Dedifferentiated amniotic fluid mesenchymal stem cell (primary cell): ENCODE results near the gene EBF3.

Experiments
- DNase-seq: peaks from one replicate; pipeline ENCODE4 v3.0.0-alpha.2; 2016; ENCODE audit errors: extremely low spot score

Gene EBF3

DNA sequence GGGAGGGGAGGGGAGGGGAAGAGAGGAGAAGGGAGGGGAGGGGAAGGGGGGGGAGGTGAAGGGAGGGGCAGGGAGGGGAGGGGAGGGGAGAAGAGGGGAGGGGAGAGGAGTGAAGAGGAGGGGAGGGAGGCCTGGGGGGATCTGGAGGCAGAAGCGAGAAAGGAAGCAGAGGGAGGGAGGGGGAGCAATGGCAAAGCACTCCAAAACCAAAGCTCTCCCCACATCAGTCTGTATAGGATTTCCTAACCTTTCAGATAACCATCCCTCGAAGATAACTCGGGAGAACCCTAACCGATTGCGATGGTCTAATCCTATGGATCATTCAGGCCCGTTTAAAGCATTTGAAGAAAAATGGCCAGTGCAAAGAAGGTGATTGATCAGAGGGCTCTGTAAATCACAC, 19.0 kb downstream of the EBF3 start:
- DNase-seq: no peak

DNA sequence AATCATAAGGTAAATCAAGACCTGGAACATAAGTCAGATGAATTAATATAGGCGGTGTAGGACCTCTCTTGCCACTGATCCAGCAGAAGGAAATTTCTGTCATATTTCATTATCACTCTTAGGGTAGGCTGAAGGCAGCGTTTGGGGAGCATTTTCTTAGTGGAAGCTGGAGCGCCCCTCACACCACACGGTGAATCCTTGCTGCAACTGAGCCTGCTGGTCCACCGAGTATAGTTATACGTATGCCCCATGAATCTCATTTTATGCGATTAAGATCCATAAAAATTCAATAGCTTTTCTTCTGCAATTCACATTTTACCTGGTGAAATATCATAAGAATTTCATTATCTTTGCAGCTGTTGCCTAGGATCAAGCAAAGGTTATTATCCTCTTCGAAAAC, 19.6 kb downstream of the EBF3 start:
- no peak for DNase-seq

DNA sequence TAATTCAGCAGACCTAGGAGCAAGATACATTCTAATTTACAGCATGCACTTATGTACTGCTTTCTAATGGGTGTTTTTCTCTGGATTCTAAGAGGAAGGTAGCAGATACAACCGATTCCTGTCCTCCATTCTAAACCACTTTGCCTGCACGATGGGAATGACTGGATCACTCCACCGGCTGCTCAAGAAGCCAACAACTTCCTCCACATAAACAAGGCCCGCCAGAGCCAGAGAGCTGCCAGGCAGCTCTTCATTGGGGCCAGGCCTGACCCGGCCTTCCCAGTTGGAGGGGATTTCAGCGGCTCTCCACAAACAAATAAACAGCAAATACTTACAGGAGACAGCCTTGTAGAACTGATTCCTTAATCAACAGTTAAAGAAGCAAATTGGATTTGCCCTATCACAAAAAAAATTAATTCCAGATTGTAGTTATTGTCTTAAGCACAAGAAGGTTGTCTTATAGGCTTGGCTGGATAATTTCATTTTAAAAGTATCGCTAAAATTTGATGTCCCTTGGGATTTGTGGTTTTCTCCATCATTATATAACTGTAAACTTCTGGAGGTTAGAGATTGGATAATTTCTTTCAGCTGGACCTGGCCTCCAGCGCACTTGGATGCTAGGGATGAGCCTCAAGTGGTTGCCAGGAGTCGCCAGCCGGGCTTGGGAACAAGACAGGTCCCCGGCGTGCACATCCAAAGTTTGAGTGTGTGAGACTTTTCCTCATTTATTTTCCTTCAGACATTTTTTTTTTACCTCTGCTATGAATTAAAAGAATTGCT, 20.9 kb downstream of the EBF3 start:
- DNase-seq: no peak

DNA sequence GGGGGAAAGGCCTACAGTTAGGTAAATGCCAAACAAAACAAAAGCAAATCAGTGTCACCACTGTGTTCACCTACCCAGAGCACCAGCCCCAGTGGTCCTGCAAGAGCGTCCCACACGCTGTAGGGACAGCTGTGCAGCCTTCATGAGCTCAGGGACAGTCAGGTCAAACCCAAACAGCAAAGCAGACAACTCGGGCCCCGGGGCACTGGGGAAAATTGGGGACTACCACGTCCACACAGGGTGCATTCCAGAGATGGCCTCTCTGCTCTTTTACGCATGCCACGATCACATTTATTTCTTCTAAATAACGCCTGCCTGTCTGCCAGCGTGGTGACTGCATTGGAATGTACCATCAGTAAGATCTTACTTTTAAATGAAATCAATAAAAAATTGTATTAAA, 21.7 kb downstream of the EBF3 start:
- no peak for DNase-seq

DNA sequence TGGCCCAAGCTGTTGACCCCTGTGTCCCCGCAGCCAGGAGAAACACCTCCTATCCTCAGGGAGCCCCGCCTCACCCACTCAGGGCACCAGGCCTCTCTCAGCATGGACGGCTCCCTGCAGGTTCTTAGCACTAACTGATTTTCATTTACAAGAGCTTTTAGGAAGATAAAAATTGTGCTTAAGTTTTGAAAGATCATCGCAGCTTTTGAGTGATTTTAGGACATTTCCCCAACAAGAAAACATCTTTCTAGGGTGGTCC, 22.1 kb downstream of the EBF3 start:
- no peak for DNase-seq

DNA sequence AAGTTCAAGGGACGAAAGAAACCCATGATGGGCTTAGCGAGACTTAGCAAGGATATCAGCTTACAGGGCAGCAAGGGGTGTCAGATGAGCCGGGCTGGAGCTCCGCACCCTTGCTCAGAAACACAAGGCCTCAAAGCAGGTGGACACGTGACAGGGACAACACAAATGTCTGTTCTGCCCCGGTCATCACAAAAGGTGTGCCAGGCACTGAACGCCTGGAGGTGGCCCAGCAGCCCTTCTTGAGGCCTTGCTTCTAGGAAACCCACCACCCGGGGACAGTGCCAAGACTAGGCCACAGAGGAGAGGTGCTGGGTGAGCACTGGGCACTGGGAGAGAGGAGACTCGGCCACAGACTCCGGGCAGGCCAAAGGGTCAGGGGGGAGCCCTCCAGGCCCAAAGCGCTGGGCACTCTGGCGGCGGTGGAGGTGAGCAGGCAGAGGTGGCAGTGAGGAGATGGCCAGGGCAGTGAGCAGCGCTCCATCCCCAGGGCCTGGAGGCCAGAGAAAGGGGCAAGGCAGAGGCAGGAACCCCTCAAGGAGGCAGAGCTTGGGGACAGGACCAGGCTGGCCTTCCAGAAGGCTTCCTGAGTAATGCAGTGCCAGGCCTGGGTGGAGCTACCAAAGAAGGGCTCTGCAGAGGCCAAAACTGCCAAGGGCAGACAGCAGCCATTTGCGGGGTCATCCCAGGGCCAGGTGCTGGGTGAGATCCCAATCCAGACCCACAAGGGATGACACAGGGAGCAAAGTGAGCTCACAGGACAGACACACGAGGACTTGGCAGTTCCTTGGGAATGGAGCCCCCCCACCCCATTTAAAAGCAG, 22.7 kb downstream of the EBF3 start:
- no peak for DNase-seq

DNA sequence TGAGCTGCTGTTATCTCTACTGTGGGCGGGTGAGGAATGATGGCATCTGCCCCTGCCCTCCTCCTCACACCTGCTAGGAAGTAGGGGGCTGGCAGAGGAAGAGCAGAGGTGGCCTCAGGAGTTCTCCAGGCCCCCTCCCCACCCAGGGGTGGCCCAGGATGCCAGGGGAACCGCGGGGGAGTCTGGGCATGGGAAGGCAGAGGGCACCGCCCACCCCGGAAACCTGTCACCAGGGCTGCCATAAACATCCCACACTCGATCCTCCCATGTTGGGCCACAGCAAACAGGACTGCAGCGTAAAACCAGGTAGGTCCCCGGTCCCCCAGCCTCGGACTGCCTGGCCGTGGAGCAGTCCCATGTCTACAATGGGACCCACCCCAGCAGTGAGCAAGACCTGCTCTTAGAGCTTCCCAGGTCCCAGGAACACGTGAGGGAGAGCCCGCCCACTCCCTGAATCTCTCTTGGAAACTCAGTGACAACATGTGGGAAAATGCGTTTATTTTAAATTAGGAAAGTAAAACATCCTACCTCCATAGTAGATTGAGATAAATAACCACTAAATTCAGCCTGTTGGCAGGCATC, 23.4 kb downstream of the EBF3 start:
- no peak for DNase-seq

DNA sequence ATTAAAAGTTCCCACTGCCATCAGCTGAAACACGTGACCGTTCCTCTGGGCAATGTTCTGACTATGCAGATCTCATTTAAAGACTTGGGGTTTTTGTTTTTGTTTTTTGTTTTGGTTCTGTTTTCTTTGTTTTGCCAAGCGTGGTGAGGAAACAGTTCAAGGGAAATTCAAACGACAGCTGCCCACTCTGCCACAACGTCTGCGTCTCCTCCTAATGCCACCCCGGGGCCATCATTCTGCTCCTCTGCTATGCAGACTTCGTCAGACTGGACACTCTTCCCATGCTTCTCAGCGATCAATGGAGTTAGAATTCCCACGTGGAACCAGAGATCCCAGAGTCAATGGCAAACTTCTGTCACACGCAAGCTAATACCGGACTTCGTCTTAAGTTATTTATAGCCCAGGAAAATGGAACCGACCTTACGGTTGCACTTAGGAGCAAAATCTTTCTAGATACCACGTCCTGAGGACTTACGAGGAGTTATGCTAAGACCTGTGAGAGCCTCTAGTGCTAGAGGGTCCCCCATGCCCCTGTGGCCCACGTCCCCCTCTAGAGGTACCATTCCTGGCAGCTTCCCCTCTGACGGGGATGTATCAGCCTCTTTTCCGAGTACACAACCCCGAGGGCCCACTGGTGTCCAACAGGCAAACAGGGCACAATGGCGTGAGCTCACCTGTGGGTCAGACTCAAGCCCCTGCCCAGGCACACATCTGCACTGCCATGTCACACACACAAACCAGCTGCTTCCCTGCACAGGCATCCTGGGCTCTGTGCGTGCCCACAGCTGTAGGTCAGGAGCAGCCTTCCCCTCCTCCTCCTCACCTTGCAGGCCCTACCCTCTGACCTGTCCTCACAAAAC, 24.4 kb downstream of the EBF3 start:
- DNase-seq: no peak

DNA sequence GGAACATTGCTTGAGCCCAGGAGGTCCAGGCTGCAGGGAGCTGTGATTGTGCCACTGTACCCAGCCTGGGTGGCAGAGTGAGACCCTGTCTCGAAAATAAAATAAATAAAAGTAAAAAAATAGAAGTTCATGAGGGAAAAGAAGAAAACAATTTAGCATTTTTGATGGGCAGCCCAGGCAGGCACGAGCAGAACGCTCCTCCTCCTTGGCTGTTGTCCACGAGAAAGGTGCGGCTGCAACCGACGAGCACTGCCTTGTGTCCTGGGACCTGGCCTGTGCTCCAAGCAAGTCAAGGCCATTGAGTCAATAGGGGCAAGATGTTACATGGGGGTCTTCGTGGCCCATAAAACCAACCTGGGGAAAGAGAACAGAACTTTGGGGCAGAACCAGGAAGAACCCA, 25.6 kb downstream of the EBF3 start:
- no peak for DNase-seq

DNA sequence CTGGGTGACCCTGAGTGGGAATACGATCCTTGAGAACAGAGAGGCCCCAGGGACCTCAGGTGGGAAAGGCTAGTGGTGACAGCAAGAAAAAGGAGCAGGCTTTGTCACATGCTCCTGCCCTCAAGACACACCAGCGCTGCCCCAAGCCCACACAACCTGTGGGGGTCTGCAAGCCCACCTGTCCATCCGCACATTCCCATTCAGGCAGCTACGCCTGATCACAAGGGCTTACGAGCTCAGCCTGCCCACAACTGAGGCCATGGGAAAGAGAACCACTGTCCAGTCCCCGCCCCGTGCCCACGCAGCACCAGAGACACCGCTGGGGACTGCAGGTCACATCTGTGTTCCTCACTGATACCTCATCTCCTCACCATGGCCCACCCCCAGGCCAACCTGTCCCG, 26.7 kb downstream of the EBF3 start:
- no peak for DNase-seq

DNA sequence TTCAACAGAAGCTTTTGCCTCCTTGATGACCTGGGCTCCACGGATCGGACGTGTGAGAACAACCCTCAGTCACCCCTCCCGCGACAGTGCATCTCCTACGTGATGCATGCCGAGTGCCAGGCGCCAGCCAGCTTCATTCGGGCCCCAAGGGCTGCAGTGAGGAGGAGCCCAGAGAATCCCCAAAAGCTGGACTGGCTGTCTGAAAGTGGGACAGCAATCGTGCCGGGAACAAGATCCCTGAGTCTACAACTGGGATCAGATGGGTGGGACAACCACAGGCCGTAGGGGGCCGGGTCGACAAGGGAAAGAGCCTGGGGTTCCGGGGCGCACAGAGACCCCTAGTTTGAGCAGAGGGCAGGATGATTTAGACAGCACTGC, 27.2 kb downstream of the EBF3 start:
- no peak for DNase-seq

DNA sequence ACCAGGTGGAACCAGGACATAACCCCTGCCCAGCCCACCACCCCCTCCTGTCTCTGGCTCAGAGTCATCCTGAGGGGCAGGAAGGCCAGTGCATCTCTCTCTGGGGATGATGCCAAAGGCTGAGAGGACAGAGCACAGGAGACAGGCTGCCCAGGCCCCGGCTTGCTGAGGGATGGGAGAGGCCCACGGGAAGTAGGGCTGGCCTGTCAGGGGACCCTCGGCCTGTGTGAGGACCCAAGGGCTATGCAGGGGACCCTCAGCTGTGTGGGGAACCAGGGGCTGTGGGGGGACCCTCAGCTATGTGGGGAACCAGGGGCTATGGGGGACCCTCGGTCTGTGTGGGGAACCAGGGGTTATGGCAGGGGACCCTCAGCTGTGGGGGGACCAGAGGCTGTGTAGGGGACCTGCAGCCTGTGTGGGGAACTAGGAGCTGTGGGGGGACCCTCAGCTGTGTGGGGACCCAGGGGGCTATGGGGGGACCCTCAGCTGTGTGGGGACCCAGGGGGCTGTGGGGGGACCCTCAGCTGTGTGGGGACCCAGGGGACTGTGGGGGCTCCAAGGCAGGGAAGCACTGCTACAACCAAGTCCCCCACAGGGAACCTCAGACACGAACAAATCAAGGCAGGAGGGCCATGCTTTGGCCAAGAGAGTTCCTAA, 27.7 kb downstream of the EBF3 start:
- DNase-seq: no peak

DNA sequence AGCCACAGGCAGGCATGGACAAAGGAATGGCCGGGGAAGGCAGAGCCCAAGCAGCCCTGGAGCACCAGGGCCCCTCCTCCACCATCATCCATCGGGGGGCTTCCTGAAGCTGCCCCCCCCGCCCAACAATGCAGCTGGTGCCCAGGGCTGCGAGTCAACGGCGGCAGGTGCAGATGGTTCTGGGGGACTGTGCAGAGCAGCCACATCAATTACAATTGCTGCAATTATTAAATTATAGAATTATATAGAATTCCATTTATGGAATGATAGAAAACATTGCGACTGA, 28.3 kb downstream of the EBF3 start:
- no peak for DNase-seq

DNA sequence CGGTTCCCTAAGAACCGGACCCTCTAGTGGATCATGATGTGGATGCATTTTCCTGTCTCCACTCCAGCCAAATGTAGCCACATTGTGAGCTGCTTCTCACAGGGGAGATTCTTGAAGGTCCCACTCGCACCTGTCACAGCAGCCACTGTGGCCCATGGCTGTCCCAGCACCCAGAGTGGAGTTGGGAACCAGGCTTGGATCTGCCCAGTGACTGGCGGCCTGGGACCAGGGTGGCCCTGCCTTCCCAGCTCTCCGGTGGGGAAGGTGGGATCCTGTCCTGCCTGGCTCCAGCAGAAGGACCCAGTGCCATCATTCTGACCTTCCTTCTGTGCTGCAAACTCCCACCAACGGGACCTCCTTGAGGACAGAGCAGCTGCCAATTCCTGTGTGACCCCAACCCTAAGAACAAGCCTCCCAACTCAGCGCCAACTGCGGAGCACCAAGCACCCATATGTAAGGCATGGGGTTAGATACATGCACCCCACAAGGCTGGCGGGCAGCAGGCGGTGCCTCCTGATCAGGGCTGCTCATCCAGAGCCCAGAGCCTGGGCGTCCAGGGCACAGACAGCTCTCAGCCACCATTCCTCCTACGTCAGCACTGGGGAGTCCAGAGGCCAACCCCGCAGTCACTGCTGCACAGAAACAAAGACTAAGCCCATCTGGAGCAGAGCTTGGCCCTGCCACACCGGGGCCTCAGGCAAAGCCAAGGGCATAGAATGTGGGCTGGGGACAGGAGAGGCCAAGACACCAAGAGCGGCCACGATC, 28.8 kb downstream of the EBF3 start:
- DNase-seq: no peak

DNA sequence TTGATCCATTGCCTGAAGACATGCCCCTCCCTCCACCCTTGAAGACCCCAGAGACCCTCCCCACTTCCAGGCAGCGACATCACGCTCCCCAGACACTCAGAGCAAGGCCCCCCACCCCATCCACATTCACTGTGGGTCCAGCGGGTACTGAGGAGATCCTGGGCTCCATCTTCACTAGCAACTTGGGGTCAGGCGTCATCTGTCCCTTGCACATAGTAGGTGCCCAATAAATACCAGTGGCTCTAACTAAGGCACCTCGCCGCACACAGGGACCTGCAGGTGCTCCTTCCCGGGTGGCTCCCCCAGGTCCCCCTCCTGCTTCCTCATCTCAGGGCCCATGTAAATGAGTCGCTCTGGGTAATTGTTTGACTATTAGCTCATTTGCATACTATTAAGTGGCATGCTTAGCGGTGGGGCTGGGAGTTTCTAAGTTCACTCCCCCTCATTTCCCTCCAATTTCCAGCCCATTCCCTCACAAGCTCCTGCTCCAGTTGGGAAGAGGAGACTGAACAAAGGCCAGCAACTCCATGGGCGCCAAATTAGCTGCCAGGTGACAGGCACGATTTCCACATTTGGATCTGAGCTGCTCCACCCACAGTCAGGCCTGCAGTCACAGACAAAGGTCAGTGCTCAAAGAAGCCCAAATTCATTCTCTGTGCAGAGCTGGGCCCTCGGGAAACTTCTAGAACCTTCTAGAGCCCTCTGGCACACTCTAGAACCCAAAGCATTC, 29.7 kb downstream of the EBF3 start:
- no peak for DNase-seq

DNA sequence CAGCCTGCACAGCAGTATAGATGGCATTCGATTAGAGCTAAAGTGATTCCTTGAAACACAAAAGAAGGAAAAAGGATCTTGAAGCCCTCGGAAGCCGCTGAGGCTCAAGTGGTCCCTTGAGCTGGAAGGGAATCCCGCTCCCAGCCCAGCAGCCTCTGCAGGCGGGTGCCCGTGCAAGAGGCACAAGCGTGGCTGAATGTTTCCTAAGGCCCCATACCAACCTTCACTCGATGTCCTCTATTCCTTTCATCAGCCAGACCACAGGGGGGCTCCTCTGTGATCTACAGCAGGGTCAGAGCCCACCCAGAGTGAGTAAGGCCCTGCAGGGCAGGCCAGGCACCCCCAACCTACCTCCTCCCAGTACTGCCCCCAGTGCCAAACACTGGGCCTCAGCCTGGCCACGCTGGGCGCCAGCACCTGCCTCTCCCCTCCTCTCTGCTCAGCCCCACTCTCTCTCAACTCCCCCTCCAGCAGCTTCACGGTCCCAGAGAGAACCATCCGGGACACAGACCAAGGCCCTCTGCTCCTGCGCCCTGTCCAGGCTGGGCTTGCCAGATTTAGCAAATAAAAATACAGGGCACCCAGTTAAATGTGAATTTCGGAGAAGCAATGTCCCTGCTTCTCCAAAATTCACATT, 30.5 kb downstream of the EBF3 start:
- no peak for DNase-seq

DNA sequence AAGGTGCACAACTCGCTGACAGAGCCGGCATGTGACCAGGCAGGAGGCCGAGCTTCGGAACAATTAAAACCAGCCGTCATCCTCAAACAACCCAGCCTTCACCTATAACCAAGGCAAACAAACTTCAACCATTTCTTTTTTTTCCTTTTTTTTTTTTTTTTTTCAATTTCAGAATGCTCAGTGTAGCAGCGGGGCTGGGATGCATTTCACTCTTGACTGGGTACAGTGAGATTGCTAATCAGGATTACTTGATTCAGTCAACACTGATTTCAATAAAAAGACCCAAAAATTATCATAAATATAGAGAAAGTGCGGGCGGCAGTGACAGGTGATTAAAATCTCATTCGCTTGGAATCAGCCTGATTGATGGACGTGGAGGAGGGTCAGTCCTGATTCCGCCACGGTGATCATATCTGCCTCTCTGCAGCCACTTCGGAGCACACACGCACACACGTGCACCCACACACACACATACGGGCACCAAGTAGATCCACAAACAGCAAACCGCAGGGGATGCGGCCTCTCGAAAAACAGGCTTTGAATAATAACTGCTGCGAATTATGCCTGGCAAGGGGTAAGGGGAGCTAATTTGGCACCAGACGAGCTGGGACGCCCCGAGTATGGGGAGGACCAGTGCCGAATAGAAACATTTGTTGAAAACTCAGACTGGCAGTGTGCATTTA, 31.2 kb downstream of the EBF3 start:
- no peak for DNase-seq

DNA sequence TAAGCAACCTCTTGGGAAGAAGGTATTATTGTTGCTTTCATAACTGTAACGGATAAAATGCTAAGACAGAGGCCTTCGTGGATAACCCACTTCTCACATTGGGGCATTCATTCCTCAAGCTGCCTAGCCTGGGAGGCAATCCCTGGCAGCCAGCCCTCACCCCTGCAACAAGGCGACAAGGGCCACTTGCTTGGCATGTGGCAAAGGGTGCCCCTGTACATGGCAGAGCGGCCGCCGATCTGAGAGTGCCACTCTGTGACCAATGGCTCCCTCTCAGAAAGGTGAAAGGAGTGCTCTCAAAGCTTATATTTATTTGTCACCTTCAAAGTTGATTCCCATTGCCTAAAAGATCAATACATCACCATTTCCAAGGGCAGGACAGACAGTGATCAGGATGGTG, 31.9 kb downstream of the EBF3 start:
- no peak for DNase-seq
